Hepatocyte (in vitro differentiated cells): ENCODE data around the gene CFHR5. TPM values are rescaled to one million over a fixed set of nuclear protein-coding genes. Genes with fewer than 3 reads are reported as not detected.
"Not testable (repeated sequence)": the region's sequence is repeated elsewhere in the genome, so short reads cannot be mapped to it uniquely, and the experiment has no call there.

Experiments
- DNase-seq: peaks from one replicate; pipeline ENCODE4 v3.0.0-alpha.2; 2016; ENCODE audit warnings: low spot score
- H2AFZ ChIP-seq: fragments of 200-600 bp; sonication (generic); 2 replicates; pipeline ENCODE4 v1.6.0; 2016; ENCODE audit warnings: antibody characterized with exemption, mild to moderate bottlenecking
- H3K27ac ChIP-seq: fragments of 200-600 bp; sonication (generic); 2 replicates; pipeline ENCODE4 v1.5.1; 2016; ENCODE audit warnings: mild to moderate bottlenecking
- H3K27me3 ChIP-seq: fragments of 200-600 bp; sonication (generic); 2 replicates; pipeline ENCODE4 v1.6.1; 2016
- H3K36me3 ChIP-seq: fragments of 200-600 bp; sonication (generic); replicated peaks from 2 replicates; pipeline ENCODE4 v1.5.1; 2016; ENCODE audit warnings: low read depth; ENCODE audit not compliant: insufficient read depth
- H3K4me1 ChIP-seq: fragments of 200-600 bp; sonication (generic); 2 replicates; pipeline ENCODE4 v1.5.1; 2016; ENCODE audit warnings: mild to moderate bottlenecking, moderate library complexity; ENCODE audit not compliant: insufficient read depth
- H3K4me2 ChIP-seq: fragments of 200-600 bp; sonication (generic); 2 replicates; pipeline ENCODE4 v1.6.0; 2016
- H3K4me3 ChIP-seq: fragments of 200-600 bp; sonication (generic); 2 replicates; pipeline ENCODE4 v1.5.1; 2016; ENCODE audit warnings: mild to moderate bottlenecking
- H3K79me2 ChIP-seq: fragments of 200-600 bp; sonication (generic); 2 replicates; pipeline ENCODE4 v1.6.0; 2017; ENCODE audit warnings: mild to moderate bottlenecking
- H3K9me2 ChIP-seq: fragments of 200-600 bp; sonication (generic); replicated peaks from 2 replicates; pipeline ENCODE4 v1.6.0; 2017; ENCODE audit warnings: mild to moderate bottlenecking; ENCODE audit not compliant: insufficient read depth
- H3K9me3 ChIP-seq: fragments of 200-600 bp; sonication (generic); 2 replicates; pipeline ENCODE4 v1.5.1; 2016; ENCODE audit warnings: low read depth, mild to moderate bottlenecking
- H4K20me1 ChIP-seq: fragments of 200-600 bp; sonication (generic); 2 replicates; pipeline ENCODE4 v1.6.0; 2016; ENCODE audit warnings: mild to moderate bottlenecking; ENCODE audit not compliant: insufficient read depth, poor library complexity, severe bottlenecking
- CTCF ChIP-seq: fragments of 200-600 bp; sonication (generic); IDR thresholded peaks from 2 replicates; pipeline ENCODE4 v1.5.1; 2016; ENCODE audit warnings: antibody characterized with exemption, mild to moderate bottlenecking; ENCODE audit not compliant: poor library complexity
- EZH2 ChIP-seq: fragments of 200-600 bp; sonication (generic); IDR thresholded peaks from 2 replicates; pipeline ENCODE4 v1.6.1; 2016; ENCODE audit warnings: antibody characterized with exemption, mild to moderate bottlenecking, borderline replicate concordance
- EZH2phosphoT487 ChIP-seq: fragments of 200-600 bp; sonication (generic); IDR thresholded peaks from one replicate; pipeline ENCODE4 v1.6.1; 2018; ENCODE audit warnings: antibody characterized with exemption, mild to moderate bottlenecking, low read depth, moderate library complexity; ENCODE audit not compliant: unreplicated experiment, severe bottlenecking
- WGBS: methylation state at CpG from one replicate; pipeline ENCODE4 v1.1.6; 2016; ENCODE audit warnings: low lambda C conversion rate; ENCODE audit errors: missing lambda C conversion rate; 5-methylcytosine and 5-hydroxymethylcytosine counted together
- polyA plus RNA-seq: library from polyadenylated mRNA; unstranded; fragments of >200 nt; fragmentation: Nextera tagmentation; extraction: Ambion mirVana; gene quantifications from 2 replicates; pipeline ENCODE4 v1.2.1, GENCODE V29; 2016
- total RNA-seq: library from RNA; depleted of rRNA; stranded (reverse); fragments of >200 nt; gene quantifications from 2 replicates; pipeline ENCODE4 v1.2.3, GENCODE V29; 2014

The CFHR5 gene
- total RNA-seq: 0.56 and 0.77 TPM in 2 replicates
- 0.36 TPM in 1 of 2 replicates, not detected in the other for polyA plus RNA-seq

GRCh38 chr1:196977278-196977677, at the start of gene CFHR5:
TSS of gene CFHR5 (plus strand) at chr1:196977556. CDS start at chr1:196977665, 109 bp downstream.
- Histone ChIP-seq H3K4me1 (no peaks in the 10 kb centered on the region), H4K20me1 (no peaks in the 10 kb centered on the region), H3K27ac (no peak within 1 kb of the TSS), H2AFZ (peak within 1 kb of the TSS; percentile 16), H3K9me3 (no peaks in the 10 kb centered on the region), H3K79me2 (no peaks in the 10 kb centered on the region), H3K9me2 (no peaks in the 10 kb centered on the region), H3K27me3 (no peaks in the 10 kb centered on the region), H3K4me3 (no peak within 1 kb of the TSS), H3K4me2 (no peak within 1 kb of the TSS), H3K36me3 (no peaks in the 10 kb centered on the region)
- TF ChIP-seq EZH2phosphoT487 (no peak), CTCF (no peak), EZH2 (no peak)
- WGBS: 56% methylated on average over 5 of the region's 5 CpGs
- DNase-seq: no peak

- not testable (repeated sequence) for H4K20me1 ChIP-seq, H3K4me2 ChIP-seq, H3K27me3 ChIP-seq, H3K4me3 ChIP-seq, H3K79me2 ChIP-seq, H3K9me3 ChIP-seq, H3K36me3 ChIP-seq, H3K9me2 ChIP-seq, H2AFZ ChIP-seq, H3K4me1 ChIP-seq, DNase-seq, H3K27ac ChIP-seq
- WGBS: 91% methylated on average over 2 of the region's 2 CpGs
Observed at GRCh38 chr1:196932853-196933252, 44.5 kb upstream of the CFHR5 start.

GRCh38 chr1:196933531-196934189, 43.7 kb upstream of the CFHR5 start:
- no peak overlapping the region for H3K4me3 ChIP-seq
- H2AFZ ChIP-seq: no peak overlapping the region
- no peak overlapping the region for H3K4me2 ChIP-seq
- H3K4me1 ChIP-seq: no peaks in the 10 kb centered on the region
- no peaks in the 10 kb centered on the region for H3K27me3 ChIP-seq
- TF ChIP-seq EZH2 (no peak), EZH2phosphoT487 (no peak), CTCF (no peak)
- 91% methylated on average over 28 of the region's 32 CpGs for WGBS
- H4K20me1 ChIP-seq: no peaks in the 10 kb centered on the region
- H3K36me3 ChIP-seq: no peaks in the 10 kb centered on the region
- no peaks in the 10 kb centered on the region for H3K9me2 ChIP-seq
- no peak overlapping the region for H3K27ac ChIP-seq
- H3K9me3 ChIP-seq: no peaks in the 10 kb centered on the region
- H3K79me2 ChIP-seq: no peaks in the 10 kb centered on the region
- DNase-seq: no peak

- H3K9me2 ChIP-seq, H2AFZ ChIP-seq, H3K4me2 ChIP-seq, H3K79me2 ChIP-seq, H3K27ac ChIP-seq, H3K27me3 ChIP-seq, H3K36me3 ChIP-seq, H4K20me1 ChIP-seq, H3K9me3 ChIP-seq, H3K4me1 ChIP-seq, H3K4me3 ChIP-seq: not testable (repeated sequence)
- DNase-seq: peak; percentile 39
- WGBS: 58% methylated on average over 6 of the region's 6 CpGs
Observed at GRCh38 chr1:196941474-196941873, 35.9 kb upstream of the CFHR5 start.

- H3K4me1 ChIP-seq, H3K9me2 ChIP-seq, H4K20me1 ChIP-seq, H3K27me3 ChIP-seq, H3K4me2 ChIP-seq, H3K27ac ChIP-seq, H3K79me2 ChIP-seq, H2AFZ ChIP-seq, H3K36me3 ChIP-seq, H3K9me3 ChIP-seq, DNase-seq, H3K4me3 ChIP-seq: not testable (repeated sequence)
- WGBS: no CpG with 5 or more reads among the region's 1 CpG
Observed at GRCh38 chr1:196943568-196943967, 33.8 kb upstream of the CFHR5 start, which contains the start of gene CFHR2. TSS of gene CFHR2 (plus strand) at chr1:196943738. CDS start at chr1:196943881, 143 bp downstream.
